ENCODE results near the gene CTRB1.

CTRB1 gene

DNA sequence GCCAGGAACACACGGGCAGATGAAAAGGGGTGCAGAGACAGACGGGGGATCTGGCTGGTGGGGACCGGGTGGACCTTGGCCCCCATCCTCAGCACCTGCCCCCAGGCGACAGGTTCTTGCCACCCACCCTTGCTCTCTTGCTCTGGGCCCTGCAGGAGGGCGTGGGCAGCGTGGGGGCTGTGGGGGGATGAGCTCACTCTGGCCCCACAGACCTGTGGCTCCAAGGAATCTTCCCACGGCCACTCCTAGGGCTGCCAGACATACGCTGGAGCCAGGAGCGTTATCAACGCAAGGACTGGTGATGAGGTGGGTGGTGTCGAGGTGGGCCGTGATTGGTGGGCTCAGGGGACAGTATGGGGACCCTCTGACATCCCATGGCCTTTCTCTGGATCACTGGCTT lies 6.3 kb downstream of the CTRB1 start:
- DNase-seq (ENCODE audit: low read depth in 2 of 2, low spot score in 1 of 2) = no peak

DNA sequence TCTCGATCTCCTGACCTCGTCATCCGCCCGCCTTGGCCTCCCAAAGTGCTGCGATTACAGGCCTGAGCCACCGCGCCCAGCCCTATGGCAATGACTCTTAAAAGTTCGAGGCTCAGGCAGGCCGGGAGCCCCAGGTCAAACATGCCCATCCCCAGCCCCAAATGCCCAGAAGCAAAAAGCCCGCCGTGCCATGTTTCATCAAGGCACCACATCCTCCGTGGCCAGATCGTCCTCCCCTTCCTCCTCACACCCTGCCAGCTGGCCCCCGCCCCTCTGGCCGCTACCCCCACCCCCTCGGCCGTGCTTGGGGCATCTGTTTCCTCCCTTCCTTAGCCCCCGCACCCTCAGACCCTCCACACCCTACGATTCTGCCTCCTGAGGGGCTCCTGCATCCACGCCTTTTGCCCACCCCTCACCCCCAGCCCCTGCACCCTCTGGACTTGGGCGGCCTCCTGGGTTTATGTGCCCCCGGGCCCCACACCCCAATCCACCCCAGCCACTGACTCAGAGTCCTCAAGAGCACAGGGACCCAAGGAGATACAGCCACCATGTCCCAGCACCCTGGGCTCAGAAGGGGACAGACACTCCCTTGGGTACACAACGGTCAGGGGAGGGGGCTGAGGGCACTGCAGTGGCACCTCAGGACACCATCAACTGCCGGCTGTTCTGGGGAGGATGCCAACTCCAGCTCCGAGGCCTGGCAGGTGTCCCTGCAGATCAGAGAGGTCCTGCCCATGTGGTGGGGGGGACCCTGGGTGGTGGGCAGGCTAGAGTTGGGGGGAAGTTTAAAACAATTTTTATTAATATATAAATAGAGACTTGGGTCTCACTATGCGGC lies 7.1 kb downstream of the CTRB1 start:
- DNase-seq (ENCODE audit: low read depth in 2 of 2, low spot score in 1 of 2) = no peak

- DNase-seq (ENCODE audit: low read depth in 2 of 2, low spot score in 1 of 2) = no peak
These were observed 8.0 kb downstream of the CTRB1 start for GRCh38 chr16:75226550-75227360.

GRCh38 chr16:75227361-75228142 lies 8.8 kb downstream of the CTRB1 start:
- no peak for DNase-seq (ENCODE audit: low read depth in 2 of 2, low spot score in 1 of 2)

- no peak for DNase-seq (ENCODE audit: low read depth in 2 of 2, low spot score in 1 of 2)
These were observed 9.6 kb downstream of the CTRB1 start for GRCh38 chr16:75228143-75228976.

- DNase-seq (ENCODE audit: low read depth in 2 of 2, low spot score in 1 of 2) = no peak
These were observed 10.6 kb downstream of the CTRB1 start for GRCh38 chr16:75229172-75230031.

DNA sequence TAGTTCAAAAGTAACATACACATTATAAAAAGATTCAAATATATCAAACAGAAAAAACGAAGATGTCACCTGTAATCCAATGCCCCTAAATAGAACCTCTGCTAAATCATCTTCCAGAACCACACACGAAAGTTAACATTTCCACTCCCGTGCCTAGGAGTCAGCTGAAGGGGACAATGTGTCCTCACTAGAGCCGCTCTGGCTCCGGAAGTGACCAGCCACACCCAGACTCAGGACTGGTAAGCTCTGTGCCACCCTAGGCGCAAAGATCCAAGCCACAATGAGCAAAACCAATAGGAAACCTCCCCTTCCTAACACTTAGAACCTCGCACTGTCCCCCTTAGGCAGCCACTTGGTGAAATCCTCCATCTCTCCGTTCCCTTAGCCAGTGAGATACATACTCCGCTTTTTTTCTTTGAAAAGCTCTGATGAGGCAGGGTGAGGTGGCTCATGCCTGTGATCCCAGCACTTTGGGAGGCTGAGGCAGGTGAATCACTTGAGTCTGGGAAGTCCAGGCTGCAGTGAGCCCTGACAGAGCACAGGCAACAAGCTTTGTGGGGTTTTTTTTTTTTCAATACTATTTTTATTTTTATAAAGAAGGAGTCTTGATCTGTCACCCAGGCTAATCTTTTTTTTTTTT lies 11.8 kb downstream of the CTRB1 start:
- DNase-seq (ENCODE audit: low read depth in 2 of 2, low spot score in 1 of 2) = no peak

DNA sequence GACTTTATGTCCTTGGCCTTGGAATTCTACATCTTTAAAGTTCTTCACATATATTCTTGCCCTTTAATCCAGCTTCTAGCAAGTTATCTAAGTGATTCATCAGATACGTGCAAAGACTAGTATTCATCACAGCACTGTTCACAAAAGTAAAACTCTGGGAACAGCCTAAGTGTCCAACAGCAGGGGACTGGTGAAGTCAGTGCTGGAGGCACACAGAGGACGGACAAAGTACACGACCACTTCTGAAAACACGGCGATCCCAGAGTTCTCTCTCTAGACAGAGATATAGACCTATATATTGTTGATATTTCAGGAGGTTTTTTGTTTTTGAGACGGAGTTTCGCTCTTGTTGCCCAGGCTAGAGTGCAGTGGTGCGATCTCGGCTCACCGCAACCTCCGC lies 12.8 kb downstream of the CTRB1 start:
- DNase-seq (ENCODE audit: low read depth in 2 of 2, low spot score in 1 of 2) = no peak

GRCh38 chr16:75233611-75233938 lies 14.8 kb downstream of the CTRB1 start:
- no peak for DNase-seq (ENCODE audit: low read depth in 2 of 2, low spot score in 1 of 2)

GRCh38 chr16:75234856-75235696 lies 16.3 kb downstream of the CTRB1 start:
- DNase-seq (ENCODE audit: low read depth in 2 of 2, low spot score in 1 of 2) = no peak

GRCh38 chr16:75235721-75236193 lies 17.0 kb downstream of the CTRB1 start:
- no peak for DNase-seq (ENCODE audit: low read depth in 2 of 2, low spot score in 1 of 2)

DNA sequence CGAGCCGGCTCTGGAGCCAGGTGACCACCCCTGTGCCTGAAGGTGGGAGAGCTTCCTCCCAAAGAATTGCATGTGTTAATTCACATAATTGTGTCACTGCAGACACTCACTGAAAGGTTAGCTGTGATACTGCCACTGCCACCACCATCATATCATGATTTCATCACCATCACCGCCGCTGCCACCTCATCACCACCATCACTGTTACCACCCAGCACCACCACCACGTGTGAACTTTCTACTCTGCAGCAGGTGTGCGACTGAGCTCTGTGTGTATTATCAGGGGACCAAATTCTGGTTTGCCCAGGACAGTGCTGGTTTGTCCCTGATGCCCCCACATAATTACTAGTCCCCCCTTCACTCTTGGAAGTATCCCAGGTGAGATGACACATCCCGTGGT lies 17.4 kb downstream of the CTRB1 start:
- no peak for DNase-seq (ENCODE audit: low read depth in 2 of 2, low spot score in 1 of 2)

DNA sequence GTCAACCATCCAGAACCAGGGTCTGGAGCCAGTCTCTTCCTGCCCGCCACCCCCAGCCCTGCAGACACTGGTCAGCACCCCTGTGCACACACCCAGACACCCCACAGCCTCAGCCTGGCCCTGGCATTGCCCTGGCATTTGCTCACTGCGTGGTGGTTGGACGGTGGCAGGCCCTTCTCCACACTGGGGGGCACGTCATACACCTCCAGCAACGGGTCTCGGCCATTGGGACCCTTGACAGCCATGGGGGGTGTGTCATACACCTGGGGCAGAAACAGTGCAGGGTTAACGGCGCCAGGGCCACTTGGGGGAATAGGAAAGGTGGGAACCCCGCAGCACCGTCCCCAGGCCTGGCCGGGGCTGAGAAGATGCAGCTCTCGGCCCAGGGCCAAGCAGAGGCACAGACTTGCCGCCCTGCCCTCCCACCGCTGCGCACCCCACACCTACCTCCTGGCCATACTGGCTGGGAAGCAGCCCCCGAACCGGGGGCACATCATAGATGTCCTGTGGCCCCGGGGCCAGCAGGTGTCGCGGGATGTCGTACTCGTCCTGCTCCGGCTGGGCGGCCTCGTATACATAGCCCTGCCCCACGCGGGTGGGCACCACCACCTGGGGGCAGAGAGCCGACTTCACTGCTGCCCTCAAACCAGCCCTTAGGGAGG lies 18.1 kb downstream of the CTRB1 start:
- no peak for DNase-seq (ENCODE audit: low read depth in 2 of 2, low spot score in 1 of 2)

GRCh38 chr16:75237398-75238131 lies 18.8 kb downstream of the CTRB1 start:
- no peak for DNase-seq (ENCODE audit: low read depth in 2 of 2, low spot score in 1 of 2)

DNA sequence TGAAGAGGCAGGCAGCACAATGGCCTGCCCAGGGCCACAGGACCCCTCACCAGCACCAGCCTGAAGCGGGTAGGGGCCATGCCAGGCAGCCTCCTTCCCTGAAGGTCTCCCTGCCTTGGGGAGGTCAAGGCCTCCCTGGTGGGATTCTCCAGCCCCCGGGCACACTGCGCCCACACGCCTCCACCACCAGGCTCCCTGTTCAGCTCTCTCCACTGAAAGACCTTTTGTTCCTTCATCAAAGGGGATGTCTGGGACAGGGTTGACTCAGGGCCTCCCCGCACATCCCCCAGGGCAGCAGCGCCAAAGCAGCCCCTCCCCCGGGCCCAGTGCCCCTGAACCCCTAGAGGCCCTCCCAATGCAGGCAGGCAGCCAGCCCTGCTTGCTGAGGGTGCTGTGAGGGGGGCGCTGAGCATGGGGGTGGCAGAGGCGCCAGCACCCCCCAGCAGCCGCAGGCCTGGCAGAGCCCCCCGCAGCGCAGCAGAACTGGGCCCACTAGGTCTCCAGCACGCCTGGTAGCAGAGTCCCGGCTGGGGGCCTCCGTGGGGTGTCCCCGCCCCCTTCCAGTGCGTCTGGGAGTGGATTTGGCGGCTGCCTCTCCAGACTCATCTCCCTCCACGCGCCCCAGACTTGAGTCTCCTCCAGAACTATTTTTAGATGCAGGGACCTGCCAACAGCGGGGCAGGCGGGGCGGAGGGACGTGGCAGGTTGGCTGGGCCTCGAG lies 19.5 kb downstream of the CTRB1 start:
- no peak for DNase-seq (ENCODE audit: low read depth in 2 of 2, low spot score in 1 of 2)

DNA sequence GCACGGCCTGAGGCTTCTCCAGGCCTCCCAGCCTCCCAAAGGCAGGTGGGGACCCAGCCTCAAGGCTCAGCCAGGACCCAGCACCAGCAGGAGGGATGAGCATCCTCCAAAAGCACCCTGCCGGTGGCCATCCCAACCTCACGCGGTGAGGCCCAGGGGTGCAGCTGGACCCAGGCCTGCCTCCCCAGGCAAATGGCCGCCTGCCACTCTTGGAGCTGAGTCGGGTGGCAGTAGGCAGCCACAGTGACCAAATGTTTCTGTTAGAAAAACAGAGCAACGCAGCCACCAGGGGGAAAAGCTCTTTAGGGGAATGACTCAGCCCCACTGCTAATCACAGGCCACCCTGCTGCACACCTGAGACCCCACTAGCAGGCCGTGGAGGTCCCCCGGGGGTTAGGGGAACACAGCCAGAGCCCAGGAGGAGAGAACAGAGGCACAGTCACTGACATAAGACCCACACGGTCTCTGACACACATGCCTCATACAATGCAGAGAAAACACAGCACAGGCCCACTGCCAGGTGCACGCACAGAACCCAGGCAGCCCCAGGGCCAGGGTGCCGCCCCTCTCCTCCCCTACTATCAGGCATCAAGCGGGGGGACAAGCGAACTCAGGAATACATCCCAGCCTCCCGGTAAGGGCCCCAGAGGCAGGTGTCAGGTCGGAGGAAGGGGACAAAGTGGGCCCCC lies 20.2 kb downstream of the CTRB1 start:
- no peak for DNase-seq (ENCODE audit: low read depth in 2 of 2, low spot score in 1 of 2)

Data from stimulated activated CD8-positive, alpha-beta memory T cell treated with anti-CD3 and anti-CD28 coated beads, Interleukin-4, amount 100 ng/mL, for 4 hours (primary cell).